CD14-positive monocyte (primary cell): Measurements from ENCODE around the gene DPH6. TPM values are rescaled to one million over a fixed set of nuclear protein-coding genes. Genes with fewer than 3 reads are reported as not detected.

Source experiments
- DNase-seq, 3 donors: peaks; one replicate each; pipeline ENCODE4 v3.0.0-alpha.2; 2011 to 2022
- H2AFZ ChIP-seq: 2 replicates; pipeline ENCODE4 v1.6.0; 2012; ENCODE audit warnings: mild to moderate bottlenecking, low read depth, low read length, inconsistent platforms; ENCODE audit not compliant: insufficient read depth, poor library complexity, severe bottlenecking
- H3K27ac ChIP-seq, 2 donors: 1 replicate in 1 of 2; 2 replicates in 1 of 2; pipeline ENCODE4 v1.5.1; 2012 to 2013; ENCODE audit warnings: low read length in 2 of 2, control low read depth in 1 of 2, inconsistent platforms in 1 of 2, low read depth in 1 of 2, mild to moderate bottlenecking in 1 of 2
- H3K27me3 ChIP-seq, 2 donors: one replicate each; pipeline versions ENCODE4 v1.6.0 to v1.6.1; 2011 to 2013; ENCODE audit warnings: low read length in 2 of 2; ENCODE audit not compliant: control insufficient read depth in 2 of 2, insufficient read depth in 2 of 2
- H3K36me3 ChIP-seq, 2 donors: replicated peaks in 1 of 2; 1 replicate in 1 of 2; 2 replicates in 1 of 2; pipeline versions ENCODE4 v1.5.1 to v1.6.1; 2012 to 2013; ENCODE audit warnings: low read length in 2 of 2, control low read depth in 1 of 2, inconsistent platforms in 1 of 2, mild to moderate bottlenecking in 1 of 2; ENCODE audit not compliant: insufficient read depth in 2 of 2, control insufficient read depth in 1 of 2
- H3K4me1 ChIP-seq, 2 donors: 1 replicate in 1 of 2; 2 replicates in 1 of 2; pipeline versions ENCODE4 v1.5.1 to v1.6.1; 2012 to 2013; ENCODE audit warnings: low read length in 2 of 2, control low read depth in 1 of 2, inconsistent platforms in 1 of 2, mild to moderate bottlenecking in 1 of 2, moderate library complexity in 1 of 2; ENCODE audit not compliant: insufficient read depth in 2 of 2, control insufficient read depth in 1 of 2
- H3K4me2 ChIP-seq: replicated peaks from 2 replicates; pipeline ENCODE3; 2012; ENCODE audit warnings: low read length, moderate library complexity, mild to moderate bottlenecking; ENCODE audit not compliant: poor library complexity, severe bottlenecking; ENCODE audit errors: extremely low read depth
- H3K4me3 ChIP-seq, 3 experiments: fragments of 200-600 bp in 1 of 3; sonication (generic) in 1 of 3; replicated peaks in 1 of 3; 1 replicate in 2 of 3; 2 replicates in 1 of 3; pipeline ENCODE4 v1.5.1; 2011 to 2013; ENCODE audit warnings: low read length in 3 of 3, mild to moderate bottlenecking in 3 of 3, control low read depth in 2 of 3, low read depth in 2 of 3, inconsistent platforms in 1 of 3, moderate library complexity in 1 of 3
- H3K79me2 ChIP-seq: 2 replicates; pipeline ENCODE4 v1.6.0; 2012; ENCODE audit warnings: mild to moderate bottlenecking, control low read depth, inconsistent platforms, low read length, moderate library complexity; ENCODE audit not compliant: insufficient read depth
- H3K9ac ChIP-seq: 2 replicates; pipeline ENCODE4 v1.6.0; 2017; ENCODE audit warnings: low read length, mild to moderate bottlenecking; ENCODE audit not compliant: insufficient read depth, poor library complexity, severe bottlenecking
- H3K9me3 ChIP-seq, 2 donors: replicated peaks in 1 of 2; 1 replicate in 1 of 2; 2 replicates in 1 of 2; pipeline versions ENCODE4 v1.5.1 to v1.6.1; 2012 to 2013; ENCODE audit warnings: low read length in 2 of 2, control low read depth in 1 of 2; ENCODE audit not compliant: control insufficient read depth in 1 of 2, insufficient read depth in 1 of 2
- H4K20me1 ChIP-seq: 2 replicates; pipeline ENCODE4 v1.6.0; 2012; ENCODE audit warnings: mild to moderate bottlenecking, low read length, control low read depth, moderate library complexity; ENCODE audit not compliant: insufficient read depth
- H3K27ac Mint-ChIP-seq, 7 donors: one replicate each; pipeline ENCODE4 v1.8.0; 2020; ENCODE audit warnings: mild to moderate bottlenecking in 7 of 7, mixed read lengths in 7 of 7, moderate library complexity in 6 of 7, inconsistent platforms in 2 of 7
- H3K27me3 Mint-ChIP-seq, 3 donors: one replicate each; pipeline ENCODE4 v1.8.0; 2021 to 2022; ENCODE audit warnings: low read depth in 3 of 3, mild to moderate bottlenecking in 3 of 3, mixed read lengths in 3 of 3, moderate library complexity in 3 of 3, inconsistent platforms in 1 of 3
- H3K36me3 Mint-ChIP-seq, 2 donors: one replicate each; pipeline ENCODE4 v1.8.0; 2020; ENCODE audit warnings: mixed read lengths in 2 of 2, inconsistent platforms in 1 of 2, mild to moderate bottlenecking in 1 of 2
- H3K4me1 Mint-ChIP-seq: one replicate; pipeline ENCODE4 v1.8.0; 2020; ENCODE audit warnings: mild to moderate bottlenecking, mixed read lengths
- H3K4me3 Mint-ChIP-seq, 2 donors: one replicate each; pipeline ENCODE4 v1.8.0; 2020; ENCODE audit warnings: mild to moderate bottlenecking in 2 of 2, mixed read lengths in 2 of 2, moderate library complexity in 1 of 2
- H3K9me3 Mint-ChIP-seq, 7 donors: one replicate each; pipeline ENCODE4 v1.8.0; 2020 to 2022; ENCODE audit warnings: mixed read lengths in 7 of 7, mild to moderate bottlenecking in 6 of 7, moderate library complexity in 6 of 7, inconsistent platforms in 2 of 7
- CTCF ChIP-seq: fragments of 200-600 bp; IDR thresholded peaks from one replicate; pipeline ENCODE4 v1.8.0; 2022; ENCODE audit warnings: antibody characterized with exemption, mild to moderate bottlenecking
- WGBS: methylation state at CpG from one replicate; pipeline ENCODE4 v1.1.5; 2013; ENCODE audit warnings: missing lambda C conversion rate; ENCODE audit not compliant: insufficient coverage; 5-methylcytosine and 5-hydroxymethylcytosine counted together
- intact Hi-C, 2 donors: fragments of 100-400 bp; cut with micrococcal nuclease; formaldehyde crosslinking; loops; one replicate each; pipeline versions ENCODE4 v1.15.0 to v1.15.1; 2023
- polyA plus RNA-seq, 3 donors: library from polyadenylated mRNA; depleted of rRNA in 1 of 3; unstranded in 2 of 3; stranded (reverse) in 1 of 3; fragments of 300-500 nt in 2 of 3; fragments of >200 nt in 1 of 3; fragmentation: Illumina TruSeq in 2 of 3; gene quantifications; 1 replicate in 2 of 3; 2 replicates in 1 of 3; pipeline ENCODE4 v1.2.3, GENCODE V29; 2012 to 2021

DPH6 gene
- polyA plus RNA-seq, 3 donors, result 7.6 to 18.2 (median 13.6) TPM

- Histone ChIP-seq H3K9me3 (peaks cover 0 to 9% of the 10 kb centered on the region in 2 donors), H3K27ac (no peak overlapping the region), H3K4me3 (no peak overlapping the region), H4K20me1 (no peaks in the 10 kb centered on the region), H3K9ac (no peak overlapping the region), H3K4me1 (no peaks in the 10 kb centered on the region), H3K27me3 (no peaks in the 10 kb centered on the region), H2AFZ (no peak overlapping the region), H3K36me3 (no peaks in the 10 kb centered on the region), H3K4me2 (no peak overlapping the region), H3K79me2 (no peaks in the 10 kb centered on the region)
- Mint-ChIP-seq H3K4me1 (no peaks in the 10 kb centered on the region), H3K27me3 (peaks cover 0 to 2% (median 0%) of the 10 kb centered on the region in 3 donors), H3K36me3 (peaks cover 0 to 2% of the 10 kb centered on the region in 2 donors), H3K27ac (no peak overlapping the region), H3K9me3 (peaks cover 4 to 15% (median 7%) of the 10 kb centered on the region in 7 donors), H3K4me3 (no peak overlapping the region)
- intact Hi-C loops, result no loop called here
- no peak for TF ChIP-seq CTCF
- 80% methylated on average over 1 of the region's 1 CpG for WGBS
- DNase-seq, result no peak
These were observed 114.7 kb downstream of the DPH6 start for GRCh38 chr15:35431281-35431680.

DNA sequence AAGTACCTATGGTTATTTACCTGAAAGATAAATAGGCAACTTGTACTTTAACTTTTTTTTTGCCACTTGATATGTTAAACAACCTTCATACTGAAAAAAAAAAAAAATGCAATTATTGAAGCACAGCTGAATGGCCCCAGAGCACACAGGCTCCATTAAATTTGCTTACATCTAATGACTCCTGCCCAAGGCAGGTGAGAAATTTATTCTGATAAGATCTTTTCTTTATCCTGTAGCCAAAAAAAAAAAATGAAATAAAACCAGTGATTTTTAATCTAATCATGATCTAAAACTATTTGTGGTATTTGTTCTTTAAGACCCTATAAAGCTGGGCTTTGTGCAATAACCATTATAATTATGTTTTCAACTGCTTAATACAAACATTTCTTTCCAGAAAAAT, 115.7 kb downstream of the DPH6 start:
- no peak for DNase-seq
- no peaks in the 10 kb centered on the region for H4K20me1 ChIP-seq
- Mint-ChIP-seq H3K36me3 (no peaks in the 10 kb centered on the region), H3K27me3 (peaks cover 0 to 2% (median 0%) of the 10 kb centered on the region in 3 donors), H3K27ac (no peak overlapping the region), H3K4me1 (no peaks in the 10 kb centered on the region), H3K4me3 (no peak overlapping the region), H3K9me3 (peaks cover 0 to 5% (median 0%) of the 10 kb centered on the region in 7 donors)
- intact Hi-C loops, result no loop called here
- H3K4me2 ChIP-seq, result no peak overlapping the region
- H3K27ac ChIP-seq, result no peak overlapping the region
- no peak overlapping the region for H3K9ac ChIP-seq
- no peaks in the 10 kb centered on the region for H3K36me3 ChIP-seq
- H3K4me3 ChIP-seq, result no peak overlapping the region
- H3K79me2 ChIP-seq, result no peaks in the 10 kb centered on the region
- TF ChIP-seq CTCF, result no peak
- H3K27me3 ChIP-seq, result no peaks in the 10 kb centered on the region
- H3K9me3 ChIP-seq, result peaks cover 0 to 1% of the 10 kb centered on the region in 2 donors
- no peaks in the 10 kb centered on the region for H3K4me1 ChIP-seq
- H2AFZ ChIP-seq, result no peak overlapping the region
